Measurements from ENCODE around the gene GNAO1. TPM values are rescaled to one million over a fixed set of nuclear protein-coding genes. Genes with fewer than 3 reads are reported as not detected.

Gene GNAO1
- total and polyA plus RNA-seq, 2 experiments from 2014 or later: 2.7 to 2.8 TPM

DNA sequence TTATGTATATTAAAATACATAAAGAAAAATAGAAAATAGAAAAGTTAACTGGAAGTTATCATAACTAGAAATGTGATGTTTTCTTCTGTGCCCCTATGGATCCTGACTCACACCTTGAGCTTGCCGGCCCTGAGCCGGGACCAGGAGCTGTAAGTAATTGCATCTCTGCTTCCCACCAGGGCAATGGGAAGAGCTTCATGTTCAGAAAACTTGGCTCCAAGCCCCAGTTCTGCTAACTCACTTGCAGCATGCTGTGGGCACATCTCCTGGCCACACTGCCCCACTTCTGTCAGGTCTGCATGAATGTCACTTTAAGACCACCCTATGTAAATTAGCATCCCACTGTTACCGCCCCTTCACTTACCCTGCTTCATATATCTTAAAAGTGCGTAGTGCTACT, 37.2 kb downstream of the GNAO1 start:
- TF ChIP-seq, protein P1, sequence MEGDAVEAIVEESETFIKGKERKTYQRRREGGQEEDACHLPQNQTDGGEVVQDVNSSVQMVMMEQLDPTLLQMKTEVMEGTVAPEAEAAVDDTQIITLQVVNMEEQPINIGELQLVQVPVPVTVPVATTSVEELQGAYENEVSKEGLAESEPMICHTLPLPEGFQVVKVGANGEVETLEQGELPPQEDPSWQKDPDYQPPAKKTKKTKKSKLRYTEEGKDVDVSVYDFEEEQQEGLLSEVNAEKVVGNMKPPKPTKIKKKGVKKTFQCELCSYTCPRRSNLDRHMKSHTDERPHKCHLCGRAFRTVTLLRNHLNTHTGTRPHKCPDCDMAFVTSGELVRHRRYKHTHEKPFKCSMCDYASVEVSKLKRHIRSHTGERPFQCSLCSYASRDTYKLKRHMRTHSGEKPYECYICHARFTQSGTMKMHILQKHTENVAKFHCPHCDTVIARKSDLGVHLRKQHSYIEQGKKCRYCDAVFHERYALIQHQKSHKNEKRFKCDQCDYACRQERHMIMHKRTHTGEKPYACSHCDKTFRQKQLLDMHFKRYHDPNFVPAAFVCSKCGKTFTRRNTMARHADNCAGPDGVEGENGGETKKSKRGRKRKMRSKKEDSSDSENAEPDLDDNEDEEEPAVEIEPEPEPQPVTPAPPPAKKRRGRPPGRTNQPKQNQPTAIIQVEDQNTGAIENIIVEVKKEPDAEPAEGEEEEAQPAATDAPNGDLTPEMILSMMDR (IDR thresholded peaks at IDR 0.05; ENCODE audit: low read depth, low read length): no peak
- H3K4me3 ChIP-seq: no peak overlapping the region
- H3K4me1 ChIP-seq (ENCODE audit: low read depth): no peaks in the 10 kb centered on the region
- H3K27me3 ChIP-seq: no peaks in the 10 kb centered on the region
- H3K9me3 ChIP-seq (ENCODE audit: low read depth): no peaks in the 10 kb centered on the region
- no peak overlapping the region for H3K27ac ChIP-seq
- no peak for DNase-seq (ENCODE audit: low read depth in 1 of 2, low spot score in 1 of 2)
- H3K36me3 ChIP-seq: no peaks in the 10 kb centered on the region

DNA sequence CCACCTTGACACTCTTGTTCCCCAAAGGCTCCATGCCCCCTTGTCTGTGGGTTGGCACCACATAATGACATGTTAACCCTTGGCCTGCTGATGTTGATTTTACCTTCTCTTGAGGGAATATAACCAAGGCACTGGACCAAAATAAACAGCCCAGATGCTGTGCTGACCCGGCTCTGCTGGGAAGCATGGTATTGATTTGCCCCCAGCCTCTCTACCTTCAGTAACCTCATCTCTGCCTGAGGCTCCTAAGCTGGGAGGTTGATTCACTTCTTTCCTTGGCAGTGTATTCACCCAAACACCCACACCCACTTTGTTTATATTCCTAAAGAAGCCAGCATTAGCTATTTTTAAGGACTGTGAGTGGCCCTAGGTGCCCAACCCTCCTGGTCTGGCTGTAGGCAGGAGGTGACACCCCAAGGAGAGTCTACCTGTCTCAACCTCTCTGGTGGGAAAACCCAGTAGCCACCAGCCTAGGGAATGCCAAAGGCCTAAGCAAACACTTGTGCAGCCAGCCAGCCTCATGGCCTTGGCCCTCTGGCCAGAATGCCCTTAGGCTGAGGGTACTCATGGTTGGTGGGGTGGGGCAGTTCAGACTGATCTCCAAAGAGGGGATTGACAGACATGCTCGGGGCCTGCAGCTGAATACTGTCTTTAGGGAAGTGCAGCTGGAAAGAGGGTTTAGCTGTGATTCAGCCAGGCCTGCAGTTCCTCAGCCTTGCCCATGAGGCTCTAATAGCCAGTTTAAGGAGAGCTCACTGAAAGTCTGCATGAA, 42.7 kb downstream of the GNAO1 start:
- Histone ChIP-seq H3K36me3 (no peaks in the 10 kb centered on the region), H3K4me3 (no peak overlapping the region), H3K4me1 (ENCODE audit: low read depth) (no peaks in the 10 kb centered on the region), H3K9me3 (ENCODE audit: low read depth) (no peaks in the 10 kb centered on the region), H3K27me3 (no peaks in the 10 kb centered on the region), H3K27ac (no peak overlapping the region)
- no peak for DNase-seq (ENCODE audit: low read depth in 1 of 2, low spot score in 1 of 2)
- TF ChIP-seq, protein P1 (IDR thresholded peaks at IDR 0.05; ENCODE audit: low read depth, low read length): no peak

DNA sequence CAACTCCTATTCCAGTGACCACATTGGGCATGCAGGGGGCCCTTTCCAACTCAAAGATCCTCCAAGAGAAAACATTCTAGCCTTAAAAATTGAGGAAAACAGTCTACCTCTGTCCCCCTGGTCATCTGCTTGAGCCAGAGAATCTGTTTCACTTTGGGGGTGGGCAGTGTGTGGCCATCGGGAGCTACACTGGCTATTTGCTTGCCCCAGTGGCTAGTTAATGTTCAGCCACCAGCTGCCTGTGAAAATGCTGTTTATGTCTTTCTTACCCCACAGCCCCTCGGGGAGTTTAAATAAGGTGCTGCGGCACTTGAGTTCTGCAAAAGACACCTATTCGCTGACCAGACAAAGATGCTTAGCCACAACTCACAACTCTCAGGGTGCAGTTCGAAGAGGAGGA, 43.4 kb downstream of the GNAO1 start:
- Histone ChIP-seq H3K27ac (no peak overlapping the region), H3K36me3 (no peaks in the 10 kb centered on the region), H3K9me3 (ENCODE audit: low read depth) (no peaks in the 10 kb centered on the region), H3K27me3 (no peaks in the 10 kb centered on the region), H3K4me1 (ENCODE audit: low read depth) (no peaks in the 10 kb centered on the region), H3K4me3 (no peak overlapping the region)
- DNase-seq (ENCODE audit: low read depth in 1 of 2, low spot score in 1 of 2): no peak
- TF ChIP-seq, protein P1 (IDR thresholded peaks at IDR 0.05; ENCODE audit: low read depth, low read length): no peak

DNA sequence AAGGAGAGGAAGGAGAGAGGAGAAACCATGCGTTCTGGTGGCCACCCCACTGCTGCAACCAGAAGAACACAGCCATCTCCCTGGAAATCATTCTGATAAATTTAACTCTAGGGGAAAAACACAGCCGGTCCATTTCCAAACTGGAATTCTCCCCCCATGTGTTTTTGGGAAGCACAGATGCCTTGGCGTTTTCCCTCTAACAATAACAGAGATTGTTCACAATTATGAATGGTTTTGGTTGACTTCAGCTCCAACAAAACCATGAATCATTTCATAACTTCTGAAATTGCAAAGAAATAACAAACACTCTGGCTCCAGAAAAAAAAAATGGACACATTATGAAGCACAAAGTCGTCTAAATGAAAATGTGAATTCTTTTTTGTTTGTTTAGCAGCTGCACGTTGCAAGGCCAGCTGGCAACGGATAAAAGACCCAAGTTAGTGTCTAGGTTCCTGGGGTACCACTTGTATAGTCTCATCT, 46.2 kb downstream of the GNAO1 start:
- Histone ChIP-seq H3K27me3 (no peaks in the 10 kb centered on the region), H3K9me3 (ENCODE audit: low read depth) (no peaks in the 10 kb centered on the region), H3K36me3 (no peaks in the 10 kb centered on the region), H3K27ac (no peak overlapping the region), H3K4me3 (no peak overlapping the region), H3K4me1 (ENCODE audit: low read depth) (no peaks in the 10 kb centered on the region)
- TF ChIP-seq, protein P1 (IDR thresholded peaks at IDR 0.05; ENCODE audit: low read depth, low read length): no peak
- DNase-seq (ENCODE audit: low read depth in 1 of 2, low spot score in 1 of 2): no peak

DNA sequence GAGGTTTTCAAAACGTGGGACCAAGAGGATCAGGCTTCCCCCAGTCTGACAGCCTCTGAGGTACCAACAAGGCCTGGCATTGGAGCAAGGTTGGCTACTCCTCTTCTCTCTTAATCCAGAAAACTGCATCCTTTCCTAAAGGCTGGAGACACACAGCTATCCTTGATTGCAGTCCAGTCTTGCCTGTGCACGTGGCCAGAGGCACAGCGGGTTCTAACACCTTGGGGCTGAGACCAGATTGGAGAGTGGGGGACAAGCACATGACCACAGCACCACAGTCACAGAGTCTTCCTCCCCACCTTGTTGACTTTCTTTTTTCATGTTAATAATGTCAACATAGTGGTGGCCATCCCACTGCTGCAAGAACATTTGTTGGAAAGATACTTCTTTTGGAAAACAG, 46.9 kb downstream of the GNAO1 start:
- DNase-seq (ENCODE audit: low read depth in 1 of 2, low spot score in 1 of 2): no peak
- TF ChIP-seq, protein P1 (IDR thresholded peaks at IDR 0.05; ENCODE audit: low read depth, low read length): no peak
- Histone ChIP-seq H3K36me3 (no peaks in the 10 kb centered on the region), H3K9me3 (ENCODE audit: low read depth) (no peaks in the 10 kb centered on the region), H3K27ac (no peak overlapping the region), H3K4me1 (ENCODE audit: low read depth) (no peaks in the 10 kb centered on the region), H3K27me3 (no peaks in the 10 kb centered on the region), H3K4me3 (no peak overlapping the region)

All from cardiac muscle cell (in vitro differentiated cells and primary cell).